GM12801 (cell line): ENCODE data around the gene MICAL3.

Experiments
- TF ChIP-seq, protein P1 (sequence below): IDR thresholded peaks from one replicate; pipeline ENCODE4 v1.5.1; 2011; ENCODE audit warnings: control low read depth; ENCODE audit not compliant: insufficient read length; ENCODE audit errors: extremely low read depth

MICAL3 gene

DNA sequence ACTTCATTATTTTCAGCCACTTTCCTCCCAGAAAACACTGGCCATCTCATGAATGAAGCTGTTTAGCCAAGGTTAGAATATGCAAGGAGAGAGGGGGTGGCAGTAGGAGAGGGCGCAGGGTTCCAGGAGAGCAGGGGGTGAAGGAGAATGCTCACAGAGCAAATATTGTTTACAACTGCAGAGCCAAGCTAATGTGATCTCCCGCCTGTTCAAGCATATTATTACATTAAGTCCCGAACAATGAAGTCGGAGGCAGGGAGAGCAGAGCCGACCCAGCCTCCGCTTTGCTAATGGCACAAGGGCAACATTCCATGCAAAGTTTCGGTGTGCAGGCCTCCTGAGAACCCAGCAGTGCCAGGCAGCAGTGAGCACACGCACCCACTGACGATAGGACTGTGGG lies 80.1 kb downstream of the MICAL3 start:
- TF ChIP-seq, protein P1, sequence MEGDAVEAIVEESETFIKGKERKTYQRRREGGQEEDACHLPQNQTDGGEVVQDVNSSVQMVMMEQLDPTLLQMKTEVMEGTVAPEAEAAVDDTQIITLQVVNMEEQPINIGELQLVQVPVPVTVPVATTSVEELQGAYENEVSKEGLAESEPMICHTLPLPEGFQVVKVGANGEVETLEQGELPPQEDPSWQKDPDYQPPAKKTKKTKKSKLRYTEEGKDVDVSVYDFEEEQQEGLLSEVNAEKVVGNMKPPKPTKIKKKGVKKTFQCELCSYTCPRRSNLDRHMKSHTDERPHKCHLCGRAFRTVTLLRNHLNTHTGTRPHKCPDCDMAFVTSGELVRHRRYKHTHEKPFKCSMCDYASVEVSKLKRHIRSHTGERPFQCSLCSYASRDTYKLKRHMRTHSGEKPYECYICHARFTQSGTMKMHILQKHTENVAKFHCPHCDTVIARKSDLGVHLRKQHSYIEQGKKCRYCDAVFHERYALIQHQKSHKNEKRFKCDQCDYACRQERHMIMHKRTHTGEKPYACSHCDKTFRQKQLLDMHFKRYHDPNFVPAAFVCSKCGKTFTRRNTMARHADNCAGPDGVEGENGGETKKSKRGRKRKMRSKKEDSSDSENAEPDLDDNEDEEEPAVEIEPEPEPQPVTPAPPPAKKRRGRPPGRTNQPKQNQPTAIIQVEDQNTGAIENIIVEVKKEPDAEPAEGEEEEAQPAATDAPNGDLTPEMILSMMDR: no peak

DNA sequence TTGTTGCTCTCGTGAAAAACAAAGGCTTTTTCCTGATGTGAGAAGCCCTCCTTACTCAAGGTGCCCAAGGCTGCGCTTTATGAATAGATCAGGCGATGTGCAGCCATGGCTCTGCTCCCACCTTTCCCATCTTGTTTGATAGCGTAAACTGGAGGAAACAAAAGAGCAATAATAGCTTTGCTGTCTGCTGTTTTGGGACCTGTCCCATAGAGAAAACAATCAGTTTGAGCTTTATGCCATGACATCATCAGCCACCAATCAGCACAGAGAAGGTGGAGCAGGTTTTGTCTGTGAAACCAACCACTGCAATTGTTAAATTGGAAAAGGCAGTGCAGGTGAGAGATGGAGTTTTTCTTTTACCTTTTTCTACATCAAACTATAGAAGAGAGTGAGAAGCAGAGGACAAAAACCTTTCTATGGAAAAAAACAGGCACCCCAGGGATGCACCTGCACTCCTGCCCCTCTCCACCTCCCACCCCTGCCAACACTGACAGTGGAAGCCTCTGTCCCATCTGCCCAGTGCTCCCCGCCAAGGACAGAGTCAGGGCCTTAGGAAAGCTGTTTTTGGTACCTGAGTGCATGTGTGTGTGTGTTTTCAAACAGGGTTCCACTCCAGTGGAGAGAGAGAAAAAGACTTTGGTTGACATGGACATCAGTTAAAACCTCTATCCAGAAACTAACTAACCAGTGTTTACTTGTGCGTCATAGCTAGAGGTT lies 80.7 kb downstream of the MICAL3 start:
- TF ChIP-seq, protein P1: no peak

GRCh38 chr22:17942721-17943120 lies 81.6 kb downstream of the MICAL3 start:
- TF ChIP-seq, protein P1: no peak

GRCh38 chr22:17941471-17942406 lies 82.6 kb downstream of the MICAL3 start:
- TF ChIP-seq, protein P1: no peak

DNA sequence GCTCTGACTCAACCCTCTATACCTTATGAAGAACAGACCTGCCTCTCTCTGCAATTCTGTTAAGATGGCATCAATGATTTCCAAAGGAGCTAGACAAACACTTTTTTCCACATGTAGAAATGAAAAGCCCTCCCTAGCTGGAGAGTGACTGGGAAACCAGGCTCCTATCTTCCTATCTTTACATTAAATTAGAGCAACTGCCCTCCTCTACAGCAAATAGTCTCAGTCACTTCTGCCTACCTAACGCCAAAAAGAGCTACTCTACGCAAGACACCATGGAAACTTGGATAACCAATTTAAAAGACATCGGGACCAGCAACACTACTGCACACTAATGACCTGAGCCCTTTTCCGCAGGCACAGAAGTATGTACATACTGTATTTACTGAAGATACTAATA lies 84.8 kb downstream of the MICAL3 start:
- TF ChIP-seq, protein P1: no peak

GRCh38 chr22:17939011-17939410 lies 85.3 kb downstream of the MICAL3 start:
- TF ChIP-seq, protein P1: no peak

DNA sequence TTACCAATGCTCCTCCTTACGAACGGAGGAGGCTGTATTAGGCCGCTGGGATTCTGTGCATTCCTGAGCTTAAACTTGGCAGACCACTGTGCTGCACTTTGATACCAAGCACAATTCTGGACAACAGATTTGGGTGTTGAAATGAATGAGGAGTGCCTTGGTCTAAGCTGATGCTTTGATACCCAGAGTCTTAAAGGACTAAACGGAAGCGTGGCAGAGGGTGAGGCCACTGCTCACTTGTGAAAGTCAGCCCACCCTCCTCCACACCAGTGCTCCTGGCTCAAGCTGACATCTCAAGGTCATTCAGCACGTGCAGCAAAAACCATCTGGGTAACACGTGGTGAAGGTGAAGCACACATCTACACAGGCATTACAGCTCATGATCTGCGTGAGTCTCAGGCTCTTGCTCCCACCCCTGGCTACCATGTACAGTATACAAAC lies 85.9 kb downstream of the MICAL3 start:
- TF ChIP-seq, protein P1: no peak
